Myocyte (in vitro differentiated cells): Measurements from ENCODE around the gene EHD2. TPM values are rescaled to one million over a fixed set of nuclear protein-coding genes. Genes with fewer than 3 reads are reported as not detected.
"Not testable (repeated sequence)": the region's sequence is repeated elsewhere in the genome, so short reads cannot be mapped to it uniquely, and the experiment has no call there.

Source experiments
- DNase-seq: peaks from one replicate; pipeline ENCODE4 v3.0.0-alpha.2; 2012; ENCODE audit warnings: low read depth
- total RNA-seq: library from RNA; depleted of rRNA; stranded (reverse); fragments of >200 nt; gene quantifications from 2 replicates; pipeline ENCODE4 v1.2.3, GENCODE V29; 2014

Gene EHD2
- total RNA-seq, 1 donor from 2014 or later = 97.9 TPM

GRCh38 chr19:47745010-47745901, 32.0 kb downstream of the EHD2 start, which contains the start of gene NOP53:
Gene NOP53 (plus strand): TSS chr19:47745546. CDS start chr19:47745560, 14 bp downstream.
- peak; percentile 98 for DNase-seq

- not testable (repeated sequence) for DNase-seq
Observed at GRCh38 chr19:47746129-47746528, 32.9 kb downstream of the EHD2 start.

- DNase-seq = no peak
Observed at GRCh38 chr19:47749326-47749725, 36.1 kb downstream of the EHD2 start.

GRCh38 chr19:47750752-47751151, 37.5 kb downstream of the EHD2 start:
- DNase-seq = no peak

- no peak for DNase-seq
Observed at GRCh38 chr19:47752440-47753211, 39.4 kb downstream of the EHD2 start.

- DNase-seq = no peak
Observed at GRCh38 chr19:47754206-47755064, 41.2 kb downstream of the EHD2 start.

- no peak for DNase-seq
Observed at GRCh38 chr19:47755065-47755761, 42.0 kb downstream of the EHD2 start.

GRCh38 chr19:47755762-47756626, 42.8 kb downstream of the EHD2 start:
- DNase-seq = no peak

GRCh38 chr19:47756627-47756929, 43.4 kb downstream of the EHD2 start:
- DNase-seq = no peak

GRCh38 chr19:47756953-47757608, 43.9 kb downstream of the EHD2 start:
- DNase-seq = no peak

GRCh38 chr19:47757617-47758442, 44.6 kb downstream of the EHD2 start:
- no peak for DNase-seq

- no peak for DNase-seq
Observed at GRCh38 chr19:47758443-47758804, 45.2 kb downstream of the EHD2 start.

- DNase-seq = no peak
Observed at GRCh38 chr19:47760632-47760999, 47.4 kb downstream of the EHD2 start.

- no peak for DNase-seq
Observed at GRCh38 chr19:47761566-47761965, 48.3 kb downstream of the EHD2 start.

GRCh38 chr19:47762151-47762550, 48.9 kb downstream of the EHD2 start:
- no peak for DNase-seq

GRCh38 chr19:47762615-47763308, 49.5 kb downstream of the EHD2 start:
- no peak for DNase-seq

- not testable (repeated sequence) for DNase-seq
Observed at GRCh38 chr19:47764705-47765104, 51.5 kb downstream of the EHD2 start.
